Measurements from ENCODE around the gene TOE1.
"Not testable (repeated sequence)": the region's sequence is repeated elsewhere in the genome, so short reads cannot be mapped to it uniquely, and the experiment has no call there.

TOE1 gene

GRCh38 chr1:45359882-45360513 lies 20.0 kb downstream of the TOE1 start:
- peak; percentile 48 for DNase-seq

- not testable (repeated sequence) for DNase-seq
Measured at GRCh38 chr1:45360981-45361380, 21.0 kb downstream of the TOE1 start.

GRCh38 chr1:45364294-45364693 lies 24.3 kb downstream of the TOE1 start:
- DNase-seq: no peak

GRCh38 chr1:45365051-45365450 lies 25.1 kb downstream of the TOE1 start:
- DNase-seq: no peak

GRCh38 chr1:45370575-45370974 lies 30.6 kb downstream of the TOE1 start:
- DNase-seq: no peak

GRCh38 chr1:45373573-45373972 lies 33.6 kb downstream of the TOE1 start:
- no peak for DNase-seq

- DNase-seq: no peak
Measured at GRCh38 chr1:45375104-45376090, 35.4 kb downstream of the TOE1 start.

GRCh38 chr1:45378184-45378583 lies 38.2 kb downstream of the TOE1 start:
- no peak for DNase-seq

GRCh38 chr1:45379524-45379923 lies 39.6 kb downstream of the TOE1 start:
- DNase-seq: no peak

- no peak for DNase-seq
Measured at GRCh38 chr1:45380125-45380524, 40.2 kb downstream of the TOE1 start.

- DNase-seq: no peak
Measured at GRCh38 chr1:45380730-45381129, 40.8 kb downstream of the TOE1 start.

GRCh38 chr1:45381243-45381642 lies 41.3 kb downstream of the TOE1 start:
- DNase-seq: no peak

GRCh38 chr1:45383191-45383590 lies 43.2 kb downstream of the TOE1 start:
- DNase-seq: no peak

GRCh38 chr1:45384213-45384612 lies 44.2 kb downstream of the TOE1 start:
- DNase-seq: not testable (repeated sequence)

GRCh38 chr1:45385302-45385701 lies 45.3 kb downstream of the TOE1 start:
- no peak for DNase-seq

GRCh38 chr1:45386219-45386618 lies 46.2 kb downstream of the TOE1 start:
- no peak for DNase-seq

Measured in CD4-positive, alpha-beta T cell treated with Interleukin-4 for 4 hours (primary cell).